ENCODE data around the gene TCF15. TPM values are rescaled to one million over a fixed set of nuclear protein-coding genes. Genes with fewer than 3 reads are reported as not detected.

Gene TCF15
- total RNA-seq, 4 donors from 2014 or later: 3.6 to 10.7 (median 4.1) TPM

- no peak for ATAC-seq
- Histone ChIP-seq H3K36me3 (no peaks in the 10 kb centered on the region), H3K27ac (peak overlapping the region; percentile 69 to 83 (median 80)), H3K27me3 (peaks cover 20 to 26% (median 22%) of the 10 kb centered on the region in 3 donors), H3K4me1 (peaks cover 0 to 10% of the 10 kb centered on the region in 2 donors), H3K4me3 (peak overlapping the region; percentile 38 to 59 (median 49)), H3K9me3 (no peaks in the 10 kb centered on the region)
- intact Hi-C loops (cut with DNase I; ENCODE audit: low total_unique reads): no loop called here
- in situ Hi-C loops (cut with MboI; ENCODE audit: low sequenced_read_pairs in 4 of 4): loop anchor here in 1 of 4 donors (5.0 kb wide), 1 partner anchor 37 kb away; no protein-coding TSS in a partner anchor
- no peak for DNase-seq
- TF ChIP-seq CTCF (IDR thresholded peaks at IDR 0.05 in 4 of 5, conservative IDR thresholded peaks at IDR 0.05 in 1 of 5) (no peak), POLR2A (IDR thresholded peaks at IDR 0.05) (no peak)
Measured at GRCh38 chr20:608970-609369, 1.1 kb downstream of the TCF15 start.

GRCh38 chr20:607476-607875 is 2.6 kb downstream of the TCF15 start:
- Histone ChIP-seq H3K27me3 (peaks cover 18 to 26% (median 20%) of the 10 kb centered on the region in 3 donors), H3K4me3 (peak overlapping the region; percentile 38 to 59 (median 49)), H3K36me3 (no peaks in the 10 kb centered on the region), H3K9me3 (no peaks in the 10 kb centered on the region), H3K27ac (peak overlapping the region; percentile 69 to 83 (median 80)), H3K4me1 (peaks cover 0 to 15% of the 10 kb centered on the region in 2 donors)
- in situ Hi-C loops (cut with MboI; ENCODE audit: low sequenced_read_pairs in 4 of 4): loop anchor here in 1 of 4 donors (5.0 kb wide), 1 partner anchor 35 kb away; no protein-coding TSS in a partner anchor
- DNase-seq: no peak
- no peak for ATAC-seq
- no peak for TF ChIP-seq CTCF (IDR thresholded peaks at IDR 0.05 in 4 of 5, conservative IDR thresholded peaks at IDR 0.05 in 1 of 5)
- peak in 1 of 2 donors; percentile 21 for TF ChIP-seq POLR2A (IDR thresholded peaks at IDR 0.05)
- intact Hi-C loops (cut with DNase I; ENCODE audit: low total_unique reads): no loop called here

- intact Hi-C loops (cut with DNase I; ENCODE audit: low total_unique reads): no loop called here
Measured at GRCh38 chr20:605237-605636, 4.9 kb downstream of the TCF15 start.

GRCh38 chr20:603116-603640 is 6.9 kb downstream of the TCF15 start:
- Histone ChIP-seq H3K36me3 (no peaks in the 10 kb centered on the region), H3K9me3 (no peaks in the 10 kb centered on the region), H3K4me3 (no peak overlapping the region), H3K4me1 (peaks cover 0 to 20% of the 10 kb centered on the region in 2 donors), H3K27ac (peak overlapping the region; percentile 68 to 83 (median 80)), H3K27me3 (no peaks in the 10 kb centered on the region)
- DNase-seq: no peak
- no peak for ATAC-seq
- TF ChIP-seq POLR2A (IDR thresholded peaks at IDR 0.05) (no peak), CTCF (IDR thresholded peaks at IDR 0.05 in 4 of 5, conservative IDR thresholded peaks at IDR 0.05 in 1 of 5) (no peak)
- intact Hi-C loops (cut with DNase I; ENCODE audit: low total_unique reads) (no loop called here), in situ Hi-C loops (cut with MboI; ENCODE audit: low sequenced_read_pairs in 4 of 4) (no loop called here)

More at GRCh38 chr20:605237-605636, 4.9 kb downstream of the TCF15 start:
- in situ Hi-C loops (cut with MboI; ENCODE audit: low sequenced_read_pairs in 4 of 4): loop anchor here in 1 of 4 donors (5.0 kb wide), 1 partner anchor 33 kb away; no protein-coding TSS in a partner anchor
- no peaks in the 10 kb centered on the region for H3K36me3 ChIP-seq
- TF ChIP-seq CTCF (IDR thresholded peaks at IDR 0.05 in 4 of 5, conservative IDR thresholded peaks at IDR 0.05 in 1 of 5): no peak
- no peak for TF ChIP-seq POLR2A (IDR thresholded peaks at IDR 0.05)
- H3K27me3 ChIP-seq: peaks cover under 1 to 10% (median 9%) of the 10 kb centered on the region in 3 donors
- DNase-seq (no peak), ATAC-seq (no peak)
- H3K27ac ChIP-seq: peak overlapping the region; percentile 68 to 83 (median 80)
- peak overlapping the region in 2 of 4 donors; percentile 19 to 59 for H3K4me3 ChIP-seq
- H3K9me3 ChIP-seq: no peaks in the 10 kb centered on the region
- H3K4me1 ChIP-seq: peaks cover 0 to 19% of the 10 kb centered on the region in 2 donors

All from gastrocnemius medialis (tissue), 4 donors.